Stimulated activated CD8-positive, alpha-beta memory T cell treated with anti-CD3 and anti-CD28 coated beads, Interleukin-7, amount 100 ng/mL, for 1 hour (primary cell): ENCODE measurements around the gene METRN.

Experiments used
- DNase-seq, 2 donors: peaks; one replicate each; pipeline ENCODE4 v3.0.0-alpha.2; 2020; ENCODE audit warnings: low read depth in 2 of 2

METRN gene

GRCh38 chr16:714558-715476 is at the start of gene METRN:
Gene METRN, plus strand, starts transcription at chr16:715118. Its CDS starts 172 bp downstream, at chr16:715290.
- peak; percentile 75 to 79 for DNase-seq

DNA sequence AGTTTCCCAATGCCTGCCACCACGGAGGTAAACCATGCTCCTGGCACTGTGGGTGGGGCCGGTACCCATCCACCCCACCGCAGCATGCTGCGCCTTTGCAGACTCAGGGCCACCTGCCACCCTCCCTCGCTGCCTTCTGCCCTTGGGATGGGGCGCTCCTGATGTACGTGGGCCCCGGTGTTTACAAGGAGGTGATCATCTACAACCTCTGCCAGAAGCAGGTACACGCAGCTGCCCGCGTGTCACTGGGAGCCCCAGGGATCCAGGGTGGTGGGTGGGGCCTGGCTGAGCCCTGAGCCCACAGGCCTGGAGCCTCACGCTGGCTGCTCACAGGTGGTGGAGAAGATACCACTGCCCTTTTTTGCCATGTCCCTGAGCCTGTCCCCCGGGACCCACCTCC is 48.3 kb upstream of the METRN start:
- DNase-seq: no peak

DNA sequence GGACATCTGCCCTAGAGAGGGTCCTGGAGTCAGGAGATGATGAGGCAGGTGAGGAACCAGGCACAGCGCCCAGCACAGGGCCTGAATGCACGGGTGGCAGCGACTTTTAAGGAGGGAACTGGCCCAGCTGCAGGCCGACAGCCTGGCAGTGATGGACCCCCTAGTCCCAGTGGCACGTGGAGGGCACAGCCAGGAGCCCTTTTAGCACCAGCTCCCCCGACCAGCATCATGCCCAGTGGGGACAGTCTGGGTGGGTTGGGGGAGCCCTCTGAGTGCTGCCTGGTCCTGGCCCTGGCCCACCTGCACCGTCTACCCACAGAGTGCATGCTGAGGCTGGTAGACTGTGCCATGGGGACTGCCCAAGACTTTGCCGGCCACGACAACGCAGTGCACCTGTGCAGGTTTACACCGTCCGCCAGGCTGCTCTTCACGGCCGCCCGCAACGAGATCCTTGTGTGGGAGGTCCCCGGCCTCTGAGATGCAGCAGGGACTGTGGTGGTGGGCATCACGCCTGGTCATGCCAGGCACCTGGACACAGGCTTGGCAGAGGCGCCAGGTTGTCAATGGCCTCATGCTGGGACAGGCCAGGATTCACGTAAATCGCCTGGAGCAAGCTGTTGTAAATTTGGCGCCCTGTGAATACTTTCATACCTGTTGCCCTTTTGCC is 47.7 kb upstream of the METRN start:
- DNase-seq: no peak

GRCh38 chr16:667780-668518 is 47.0 kb upstream of the METRN start, which contains the start of gene RHOT2:
Gene RHOT2, plus strand, starts transcription at chr16:668132. Its CDS starts 68 bp downstream, at chr16:668200.
- peak; percentile 81 to 82 for DNase-seq

GRCh38 chr16:668519-669171 is 46.3 kb upstream of the METRN start:
- no peak for DNase-seq

GRCh38 chr16:669666-670065 is 45.3 kb upstream of the METRN start:
- no peak for DNase-seq

DNA sequence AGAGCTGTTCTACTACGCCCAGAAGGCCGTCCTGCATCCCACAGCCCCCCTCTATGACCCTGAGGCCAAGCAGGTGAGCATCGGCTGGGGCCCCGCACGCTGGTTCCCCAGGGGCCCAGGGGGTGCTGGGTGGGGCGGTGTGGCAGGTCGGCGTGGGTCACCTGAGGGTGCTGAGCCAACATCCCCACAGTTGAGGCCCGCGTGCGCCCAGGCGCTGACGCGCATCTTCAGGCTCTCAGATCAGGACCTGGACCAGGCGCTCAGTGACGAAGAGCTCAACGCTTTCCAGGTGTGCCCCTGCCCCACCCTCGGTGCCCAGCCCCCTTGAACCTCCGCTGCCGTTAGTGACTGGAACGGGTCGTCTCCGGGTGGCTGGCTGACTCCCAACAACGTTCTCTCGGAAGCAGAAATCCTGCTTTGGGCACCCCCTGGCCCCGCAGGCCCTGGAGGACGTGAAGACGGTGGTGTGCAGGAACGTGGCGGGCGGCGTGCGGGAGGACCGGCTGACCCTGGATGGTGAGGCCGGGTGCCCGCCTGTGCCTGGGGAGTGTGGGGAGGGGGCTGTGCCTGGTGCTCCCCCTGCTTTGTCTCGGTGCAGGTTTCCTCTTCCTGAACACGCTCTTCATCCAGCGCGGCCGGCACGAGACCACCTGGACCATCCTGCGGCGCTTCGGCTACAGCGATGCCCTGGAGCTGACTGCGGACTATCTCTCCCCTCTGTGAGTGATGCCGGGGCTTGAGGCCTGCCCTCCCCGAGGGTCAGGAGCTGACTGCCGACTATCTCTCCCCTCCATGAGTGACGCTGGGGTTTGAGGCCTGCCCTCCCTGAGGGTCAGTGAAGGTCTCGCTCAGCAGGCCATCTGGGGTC is 44.2 kb upstream of the METRN start:
- no peak for DNase-seq

DNA sequence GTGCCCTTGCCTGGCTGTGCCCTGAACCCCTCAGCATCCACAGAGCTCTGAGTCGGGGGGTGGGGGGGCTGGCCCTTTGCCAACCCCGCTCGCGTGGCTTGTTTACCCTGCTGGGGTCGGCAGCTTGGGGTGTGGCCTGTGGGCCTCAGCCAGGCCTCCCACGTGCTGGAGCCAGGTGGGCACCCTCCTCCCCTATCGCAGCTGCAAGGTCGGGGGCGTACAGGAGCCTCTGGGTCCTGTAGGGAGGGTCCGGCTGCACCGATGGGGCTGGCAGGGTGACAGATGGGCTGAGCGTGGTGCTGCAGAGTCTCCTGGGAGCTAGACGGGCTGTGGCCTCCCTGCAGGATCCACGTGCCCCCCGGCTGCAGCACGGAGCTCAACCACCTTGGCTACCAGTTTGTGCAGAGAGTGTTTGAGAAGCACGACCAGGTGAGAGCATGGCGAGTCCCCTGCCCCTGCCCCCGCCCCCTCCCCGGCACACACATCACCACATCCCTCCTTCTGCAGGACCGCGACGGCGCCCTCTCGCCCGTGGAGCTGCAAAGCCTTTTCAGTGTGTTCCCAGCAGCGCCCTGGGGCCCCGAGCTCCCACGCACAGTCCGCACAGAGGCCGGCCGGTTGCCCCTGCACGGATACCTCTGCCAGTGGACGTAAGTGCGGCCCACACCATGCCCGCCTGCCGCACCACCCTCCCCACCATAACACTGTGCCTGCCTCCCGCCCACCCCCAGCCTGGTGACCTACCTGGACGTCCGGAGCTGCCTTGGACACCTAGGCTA is 43.4 kb upstream of the METRN start:
- no peak for DNase-seq

- no peak for DNase-seq
Observed at GRCh38 chr16:672371-672770, 42.5 kb upstream of the METRN start.

DNA sequence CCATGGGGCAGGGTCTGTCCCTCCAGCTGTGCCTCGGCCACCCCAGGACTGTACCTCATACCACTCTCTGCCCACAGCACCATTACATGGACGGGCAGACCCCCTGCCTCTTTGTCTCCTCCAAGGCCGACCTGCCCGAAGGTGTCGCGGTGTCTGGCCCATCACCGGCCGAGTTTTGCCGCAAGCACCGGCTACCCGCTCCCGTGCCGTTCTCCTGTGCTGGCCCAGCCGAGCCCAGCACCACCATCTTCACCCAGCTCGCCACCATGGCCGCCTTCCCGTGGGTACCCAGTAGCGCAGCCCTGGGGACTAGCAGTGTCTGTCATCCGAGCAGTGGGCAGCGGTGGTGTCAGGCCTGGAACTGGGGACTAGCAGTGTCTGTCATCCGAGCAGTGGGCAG is 42.1 kb upstream of the METRN start:
- no peak for DNase-seq

- DNase-seq: no peak
Observed at GRCh38 chr16:673399-673991, 41.4 kb upstream of the METRN start.

- no peak for DNase-seq
Observed at GRCh38 chr16:674214-674881, 40.6 kb upstream of the METRN start.

GRCh38 chr16:674968-675883 is 39.7 kb upstream of the METRN start, which contains the start of gene RHBDL1:
Gene RHBDL1, plus strand, starts transcription at chr16:675671. Its CDS starts 120 bp downstream, at chr16:675791.
- DNase-seq: no peak

DNA sequence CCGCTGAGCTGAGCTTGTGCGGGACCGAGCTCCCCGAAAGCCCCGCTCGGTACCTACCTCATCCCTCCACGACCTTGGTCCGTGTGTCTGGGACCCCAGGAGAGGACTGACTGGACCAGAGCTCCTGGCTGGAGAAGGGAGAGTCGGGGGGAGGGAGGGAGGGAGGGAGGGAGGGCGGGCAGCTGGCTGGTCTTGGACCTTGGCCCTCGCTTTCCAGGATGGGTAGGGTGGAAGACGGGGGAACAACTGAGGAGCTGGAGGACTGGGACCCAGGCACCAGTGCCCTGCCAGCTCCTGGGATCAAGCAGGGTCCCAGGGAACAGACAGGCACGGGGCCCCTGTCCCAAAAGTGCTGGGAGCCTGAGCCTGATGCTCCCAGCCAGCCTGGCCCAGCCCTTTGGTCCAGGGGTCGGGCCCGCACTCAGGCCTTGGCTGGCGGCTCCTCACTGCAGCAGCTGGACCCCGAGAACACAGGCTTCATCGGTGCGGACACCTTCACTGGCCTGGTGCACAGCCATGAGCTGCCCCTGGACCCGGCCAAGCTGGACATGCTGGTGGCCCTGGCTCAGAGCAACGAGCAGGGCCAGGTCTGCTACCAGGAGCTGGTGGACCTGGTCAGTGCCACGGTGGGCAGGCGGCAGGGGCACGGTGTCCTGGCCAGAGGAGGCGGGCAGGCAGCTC is 38.9 kb upstream of the METRN start:
- DNase-seq: no peak

- DNase-seq: no peak
Observed at GRCh38 chr16:676565-676902, 38.4 kb upstream of the METRN start.

GRCh38 chr16:676913-677312 is 38.0 kb upstream of the METRN start:
- DNase-seq: no peak
